HG03045 (cell line): ENCODE data around the gene YAP1.
"Not testable (repeated sequence)": the region's sequence is repeated elsewhere in the genome, so short reads cannot be mapped to it uniquely, and the experiment has no call there.

ENCODE experiments used
- ATAC-seq: cut with Tn5 transposase; IDR thresholded peaks from one replicate; pipeline ENCODE4 v1.9.1; 2021; ENCODE audit warnings: mild to moderate bottlenecking, moderate library complexity; ENCODE audit not compliant: unreplicated experiment

Gene YAP1

GRCh38 chr11:102196816-102197215, 86.6 kb downstream of the YAP1 start:
- ATAC-seq = no peak

- ATAC-seq = no peak
These were observed 87.5 kb downstream of the YAP1 start for GRCh38 chr11:102197670-102198139.

GRCh38 chr11:102199673-102200072, 89.4 kb downstream of the YAP1 start:
- ATAC-seq = no peak

GRCh38 chr11:102200325-102200724, 90.1 kb downstream of the YAP1 start:
- ATAC-seq = not testable (repeated sequence)

- ATAC-seq = no peak
These were observed 91.5 kb downstream of the YAP1 start for GRCh38 chr11:102201776-102202175.

- no peak for ATAC-seq
These were observed 92.7 kb downstream of the YAP1 start for GRCh38 chr11:102202972-102203371.

- ATAC-seq = no peak
These were observed 93.9 kb downstream of the YAP1 start for GRCh38 chr11:102204174-102204573.

GRCh38 chr11:102205805-102206204, 95.6 kb downstream of the YAP1 start:
- no peak for ATAC-seq

- ATAC-seq = no peak
These were observed 98.6 kb downstream of the YAP1 start for GRCh38 chr11:102208835-102209234.

- ATAC-seq = no peak
These were observed 104.4 kb downstream of the YAP1 start for GRCh38 chr11:102214623-102215022.

GRCh38 chr11:102216433-102217075, 106.3 kb downstream of the YAP1 start:
- ATAC-seq = no peak

- no peak for ATAC-seq
These were observed 110.7 kb downstream of the YAP1 start for GRCh38 chr11:102220728-102221467.

- no peak for ATAC-seq
These were observed 113.6 kb downstream of the YAP1 start for GRCh38 chr11:102223859-102224258.

- no peak for ATAC-seq
These were observed 115.7 kb downstream of the YAP1 start for GRCh38 chr11:102225689-102226568.

GRCh38 chr11:102226702-102227490, 116.6 kb downstream of the YAP1 start:
- no peak for ATAC-seq

- ATAC-seq = no peak
These were observed 119.4 kb downstream of the YAP1 start for GRCh38 chr11:102229510-102230123.

GRCh38 chr11:102230186-102230585, 119.9 kb downstream of the YAP1 start:
- ATAC-seq = no peak

GRCh38 chr11:102230911-102231310, 120.7 kb downstream of the YAP1 start:
- ATAC-seq = no peak

GRCh38 chr11:102234779-102235439, 124.7 kb downstream of the YAP1 start:
- no peak for ATAC-seq
